LNCaP clone FGC (cell line): ENCODE measurements around the gene GNS.

ENCODE experiments used
- DNase-seq: peaks from one replicate; pipeline ENCODE4 v3.0.0-alpha.2; 2011; ENCODE audit warnings: low read depth
- H3K4me3 ChIP-seq: 2 replicates; pipeline ENCODE4 v1.5.1; 2011; ENCODE audit warnings: mild to moderate bottlenecking, low read depth, low read length, control low read depth
- TF ChIP-seq, protein P1 (sequence below): IDR thresholded peaks from 2 replicates; pipeline ENCODE4 v1.5.1; 2012; ENCODE audit warnings: mild to moderate bottlenecking; ENCODE audit not compliant: control insufficient read depth, insufficient read depth; ENCODE audit errors: extremely low read depth

Gene GNS

DNA sequence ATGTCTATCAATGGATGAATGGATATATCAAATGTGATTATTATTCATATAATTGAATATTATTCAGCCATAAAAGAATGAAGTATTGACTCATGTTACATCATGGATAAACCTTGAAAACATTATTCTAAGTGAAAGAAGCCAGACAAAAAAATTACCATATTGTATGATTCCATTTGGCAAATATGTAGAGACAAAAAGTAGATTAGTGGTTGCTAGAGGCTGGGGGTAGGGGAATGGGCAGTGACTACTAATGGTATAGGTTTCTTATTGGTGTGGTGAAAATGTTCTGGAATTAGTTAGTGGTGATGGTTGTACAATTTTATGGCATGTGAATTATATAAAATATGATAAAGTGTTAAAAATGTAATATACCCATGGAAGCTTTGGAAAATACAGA, 31.8 kb upstream of the GNS start:
- TF ChIP-seq, protein P1, sequence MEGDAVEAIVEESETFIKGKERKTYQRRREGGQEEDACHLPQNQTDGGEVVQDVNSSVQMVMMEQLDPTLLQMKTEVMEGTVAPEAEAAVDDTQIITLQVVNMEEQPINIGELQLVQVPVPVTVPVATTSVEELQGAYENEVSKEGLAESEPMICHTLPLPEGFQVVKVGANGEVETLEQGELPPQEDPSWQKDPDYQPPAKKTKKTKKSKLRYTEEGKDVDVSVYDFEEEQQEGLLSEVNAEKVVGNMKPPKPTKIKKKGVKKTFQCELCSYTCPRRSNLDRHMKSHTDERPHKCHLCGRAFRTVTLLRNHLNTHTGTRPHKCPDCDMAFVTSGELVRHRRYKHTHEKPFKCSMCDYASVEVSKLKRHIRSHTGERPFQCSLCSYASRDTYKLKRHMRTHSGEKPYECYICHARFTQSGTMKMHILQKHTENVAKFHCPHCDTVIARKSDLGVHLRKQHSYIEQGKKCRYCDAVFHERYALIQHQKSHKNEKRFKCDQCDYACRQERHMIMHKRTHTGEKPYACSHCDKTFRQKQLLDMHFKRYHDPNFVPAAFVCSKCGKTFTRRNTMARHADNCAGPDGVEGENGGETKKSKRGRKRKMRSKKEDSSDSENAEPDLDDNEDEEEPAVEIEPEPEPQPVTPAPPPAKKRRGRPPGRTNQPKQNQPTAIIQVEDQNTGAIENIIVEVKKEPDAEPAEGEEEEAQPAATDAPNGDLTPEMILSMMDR: no peak
- DNase-seq: no peak
- H3K4me3 ChIP-seq: no peak overlapping the region

DNA sequence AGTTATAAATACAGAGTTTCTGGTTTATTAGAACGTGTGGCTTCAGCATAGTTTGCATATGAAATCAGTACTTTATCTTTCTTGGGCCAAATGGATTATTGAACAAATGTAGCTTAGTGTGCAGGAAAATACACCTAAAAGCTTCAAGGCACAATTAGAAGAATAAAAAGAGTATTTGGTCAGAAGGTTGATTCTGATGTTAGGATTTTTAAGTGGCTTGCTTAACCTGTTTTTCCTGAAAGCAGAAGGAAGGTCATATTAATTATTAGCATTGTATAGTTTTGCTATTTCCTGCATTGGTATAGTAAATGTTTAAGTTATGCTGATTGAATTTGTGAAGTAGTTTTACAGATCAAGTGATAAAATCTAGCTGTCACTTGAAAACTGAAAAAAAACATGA, 31.0 kb upstream of the GNS start:
- no peak for DNase-seq
- no peak overlapping the region for H3K4me3 ChIP-seq
- TF ChIP-seq, protein P1: no peak

DNA sequence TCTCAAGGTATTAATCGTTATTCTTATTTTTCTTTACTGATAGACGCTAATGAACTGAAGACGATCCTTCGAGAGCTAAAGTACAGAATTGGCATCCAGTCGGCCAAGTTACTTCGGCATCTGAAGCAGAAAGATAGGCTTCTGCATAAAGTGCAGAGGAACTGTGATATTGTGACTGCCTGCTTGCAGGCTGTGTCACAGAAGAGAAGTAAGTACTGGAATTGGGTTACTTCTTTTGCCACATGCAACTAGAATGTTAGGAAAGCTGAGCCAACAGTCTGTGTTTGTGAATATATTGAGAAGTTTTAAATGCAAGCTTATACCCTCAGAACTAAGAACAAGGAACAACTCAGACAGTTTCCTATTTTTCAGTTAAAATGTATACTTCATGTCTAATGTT, 26.6 kb upstream of the GNS start:
- TF ChIP-seq, protein P1: no peak
- DNase-seq: no peak
- H3K4me3 ChIP-seq: no peak overlapping the region

DNA sequence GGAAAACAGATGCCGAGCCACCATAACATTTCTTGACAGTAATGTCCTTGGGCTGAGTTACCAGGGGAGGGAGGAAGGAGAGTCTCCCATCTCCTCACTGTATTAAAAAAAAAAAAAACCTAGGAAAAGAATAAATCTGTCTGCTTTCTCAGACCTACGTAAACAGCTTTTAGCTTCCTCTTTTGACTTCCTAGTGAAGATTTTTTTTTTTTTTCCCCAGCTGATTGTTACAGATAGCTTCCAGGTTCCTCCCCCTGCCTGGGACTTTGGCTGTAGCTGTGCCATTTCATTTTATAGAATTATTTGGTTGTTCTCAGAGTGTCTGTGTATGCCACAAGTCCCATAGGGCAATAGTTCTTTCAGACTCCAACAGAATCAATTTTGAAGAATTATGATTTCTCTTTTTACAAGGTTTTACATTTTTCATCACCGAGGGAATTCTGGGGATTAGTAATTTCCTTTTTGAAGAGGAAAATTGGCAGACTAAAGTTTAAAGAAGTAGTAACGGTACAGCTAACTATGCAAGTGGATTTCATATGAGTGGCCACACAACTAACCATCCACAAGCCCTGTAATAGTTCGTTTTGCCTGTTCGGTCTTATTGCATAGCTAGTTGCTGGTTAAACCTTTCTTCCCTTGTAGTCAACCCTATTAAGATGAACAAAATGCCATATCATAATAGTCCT, 23.1 kb upstream of the GNS start:
- DNase-seq: no peak
- H3K4me3 ChIP-seq: peak overlapping the region; percentile 55
- TF ChIP-seq, protein P1: no peak

- TF ChIP-seq, protein P1: peak; percentile 39
- no peak for DNase-seq
- H3K4me3 ChIP-seq: peak overlapping the region; percentile 55
Measured at GRCh38 chr12:64781280-64782190, 22.3 kb upstream of the GNS start.

DNA sequence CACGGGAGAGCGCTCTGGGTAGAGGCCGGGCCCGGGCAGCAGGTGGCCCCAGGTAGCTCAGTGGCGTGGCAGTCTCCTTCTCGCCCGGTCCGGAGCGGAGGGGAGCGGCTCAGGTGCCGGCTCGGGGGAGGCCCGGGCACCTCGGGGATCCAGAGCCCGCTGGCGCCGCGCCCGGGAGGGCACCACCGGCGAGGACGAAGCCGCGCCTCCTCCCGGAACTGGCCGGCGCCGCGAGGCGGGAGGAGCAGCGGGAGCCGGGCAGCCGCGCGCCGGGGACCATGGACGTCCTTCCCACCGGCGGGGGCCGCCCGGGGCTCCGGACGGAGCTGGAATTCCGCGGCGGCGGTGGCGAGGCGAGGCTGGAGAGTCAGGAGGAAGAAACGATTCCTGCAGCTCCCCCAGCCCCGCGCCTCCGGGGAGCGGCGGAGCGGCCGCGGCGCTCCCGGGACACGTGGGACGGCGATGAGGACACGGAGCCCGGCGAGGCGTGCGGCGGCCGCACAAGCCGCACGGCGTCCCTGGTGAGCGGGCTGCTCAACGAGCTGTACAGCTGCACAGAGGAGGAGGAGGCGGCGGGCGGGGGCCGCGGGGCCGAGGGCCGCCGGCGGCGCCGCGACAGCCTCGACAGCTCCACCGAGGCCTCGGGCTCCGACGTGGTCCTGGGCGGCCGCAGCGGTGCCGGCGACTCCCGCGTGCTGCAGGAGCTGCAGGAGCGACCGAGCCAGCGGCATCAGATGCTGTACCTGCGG, 21.5 kb upstream of the GNS start:
- TF ChIP-seq, protein P1: peak; percentile 54
- H3K4me3 ChIP-seq: peak overlapping the region; percentile 55
- no peak for DNase-seq
